ENCODE measurements around the gene FOXF2.
A peak's percentile ranks its signal among the peaks of the same experiment; 100 is the strongest.

FOXF2 gene

GRCh38 chr6:1436334-1437306 is 47.2 kb downstream of the FOXF2 start:
- DNase-seq (ENCODE audit: low read depth): peak; percentile 25
- H3K4me3 ChIP-seq (ENCODE audit: low read depth, low read length): no peak overlapping the region

- no peak for DNase-seq (ENCODE audit: low read depth)
- no peak overlapping the region for H3K4me3 ChIP-seq (ENCODE audit: low read depth, low read length)
Measured at GRCh38 chr6:1437553-1438406, 48.4 kb downstream of the FOXF2 start.

GRCh38 chr6:1438471-1438881 is 49.1 kb downstream of the FOXF2 start:
- H3K4me3 ChIP-seq (ENCODE audit: low read depth, low read length): no peak overlapping the region
- no peak for DNase-seq (ENCODE audit: low read depth)

GRCh38 chr6:1439349-1439748 is 50.0 kb downstream of the FOXF2 start:
- no peak overlapping the region for H3K4me3 ChIP-seq (ENCODE audit: low read depth, low read length)
- DNase-seq (ENCODE audit: low read depth): no peak

- no peak overlapping the region for H3K4me3 ChIP-seq (ENCODE audit: low read depth, low read length)
- DNase-seq (ENCODE audit: low read depth): no peak
Measured at GRCh38 chr6:1442929-1443328, 53.6 kb downstream of the FOXF2 start.

Measured in skeletal muscle cell (primary cell).